Measurements from ENCODE around the gene OAF. TPM values are rescaled to one million over a fixed set of nuclear protein-coding genes. Genes with fewer than 3 reads are reported as not detected.

Gene OAF
- total RNA-seq, 1 donor from 2014 or later: 4.3 TPM

- intact Hi-C loops (cut with micrococcal nuclease): no loop called here
Measured at GRCh38 chr11:120183701-120184141, 27.1 kb upstream of the OAF start.

- intact Hi-C loops (cut with micrococcal nuclease): no loop called here
Measured at GRCh38 chr11:120184371-120184945, 26.4 kb upstream of the OAF start.

DNA sequence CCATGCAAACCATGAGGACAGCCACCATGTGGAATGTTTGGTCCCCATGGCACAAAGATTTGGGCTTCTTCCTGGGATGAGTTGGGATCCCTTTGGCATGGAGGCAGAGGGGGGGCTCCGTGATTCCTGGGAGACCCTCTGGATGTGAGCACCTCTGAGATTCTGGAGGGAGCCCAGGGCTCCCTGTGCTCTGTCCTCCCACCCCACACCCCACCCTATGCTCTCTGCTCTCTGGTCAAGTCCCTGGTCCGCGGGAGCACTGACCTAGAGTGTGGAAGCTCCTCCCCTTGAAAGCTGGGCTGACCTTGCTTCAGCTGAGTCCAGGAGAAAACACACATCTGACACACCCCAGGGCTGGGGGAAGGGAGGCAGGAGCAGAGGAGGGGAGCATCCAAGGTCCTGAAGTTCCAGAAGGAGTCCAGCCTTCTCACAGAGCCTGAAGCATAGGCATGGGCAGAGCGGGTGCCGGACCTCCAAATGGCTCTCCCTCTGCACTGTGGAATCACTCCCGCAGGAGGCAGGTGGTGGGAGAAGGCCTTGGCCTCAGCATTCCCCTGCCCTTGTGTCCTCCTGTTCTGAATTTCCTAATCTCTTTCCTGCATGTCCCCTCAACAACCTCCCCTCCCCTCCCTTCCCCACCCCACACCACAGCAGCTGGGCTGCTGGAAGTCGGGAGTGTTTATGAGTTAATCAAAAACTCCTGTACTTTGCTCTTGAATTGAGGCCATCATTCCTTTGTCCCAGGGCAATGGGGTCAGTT lies 25.7 kb upstream of the OAF start:
- intact Hi-C loops (cut with micrococcal nuclease): no loop called here

DNA sequence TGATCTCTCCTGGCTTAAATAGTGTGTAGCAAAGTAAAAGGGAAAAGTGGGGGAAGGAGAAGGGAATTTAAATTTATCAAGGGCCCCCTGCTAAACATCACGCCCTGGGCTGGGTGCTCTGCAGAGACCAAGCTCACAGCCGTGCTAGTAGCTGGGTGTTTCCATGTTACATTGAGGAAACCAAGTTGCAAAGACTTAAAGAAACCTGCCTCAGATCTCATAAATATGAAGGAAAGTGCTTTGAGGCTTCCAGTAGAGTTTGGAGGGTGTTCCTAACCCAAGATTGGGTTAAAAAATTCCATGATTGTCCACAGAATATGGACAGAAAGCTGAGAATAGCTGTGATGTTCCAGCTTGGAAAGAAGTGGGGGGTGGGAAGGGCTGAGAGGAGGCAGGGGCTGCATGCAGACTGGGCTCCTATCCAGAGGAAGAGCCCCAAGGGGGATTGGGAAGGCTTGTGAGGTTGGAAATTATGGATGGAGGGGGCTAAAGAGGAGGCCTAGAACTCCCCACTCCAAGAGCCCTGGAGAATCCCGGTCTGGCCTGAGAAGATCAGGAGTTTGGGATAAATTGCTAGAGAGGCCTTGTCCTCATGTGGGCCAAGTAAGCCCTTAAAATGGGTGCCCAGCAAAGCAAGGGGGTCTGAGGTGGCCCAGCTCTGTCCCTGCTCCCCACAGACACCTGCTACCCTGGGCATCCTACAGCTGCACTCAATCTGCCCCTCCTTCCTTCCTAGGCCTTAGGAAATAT lies 25.0 kb upstream of the OAF start:
- intact Hi-C loops (cut with micrococcal nuclease): no loop called here

DNA sequence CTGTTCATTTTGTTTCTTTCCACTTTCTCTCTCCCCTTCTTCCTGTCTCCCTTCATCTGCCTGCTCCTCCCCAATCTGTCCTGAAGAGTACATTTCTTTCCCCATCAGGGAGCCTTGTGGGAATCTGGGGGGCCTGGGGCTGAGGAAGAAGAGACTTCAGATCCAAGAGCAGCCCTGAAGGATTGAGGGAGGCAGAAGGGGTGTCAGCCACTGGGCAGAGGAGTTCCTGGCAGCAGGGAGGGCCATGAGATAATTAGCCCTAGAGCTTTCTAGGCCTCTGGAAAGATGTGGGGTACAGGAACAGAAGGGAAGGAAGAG lies 24.4 kb upstream of the OAF start:
- intact Hi-C loops (cut with micrococcal nuclease): no loop called here

DNA sequence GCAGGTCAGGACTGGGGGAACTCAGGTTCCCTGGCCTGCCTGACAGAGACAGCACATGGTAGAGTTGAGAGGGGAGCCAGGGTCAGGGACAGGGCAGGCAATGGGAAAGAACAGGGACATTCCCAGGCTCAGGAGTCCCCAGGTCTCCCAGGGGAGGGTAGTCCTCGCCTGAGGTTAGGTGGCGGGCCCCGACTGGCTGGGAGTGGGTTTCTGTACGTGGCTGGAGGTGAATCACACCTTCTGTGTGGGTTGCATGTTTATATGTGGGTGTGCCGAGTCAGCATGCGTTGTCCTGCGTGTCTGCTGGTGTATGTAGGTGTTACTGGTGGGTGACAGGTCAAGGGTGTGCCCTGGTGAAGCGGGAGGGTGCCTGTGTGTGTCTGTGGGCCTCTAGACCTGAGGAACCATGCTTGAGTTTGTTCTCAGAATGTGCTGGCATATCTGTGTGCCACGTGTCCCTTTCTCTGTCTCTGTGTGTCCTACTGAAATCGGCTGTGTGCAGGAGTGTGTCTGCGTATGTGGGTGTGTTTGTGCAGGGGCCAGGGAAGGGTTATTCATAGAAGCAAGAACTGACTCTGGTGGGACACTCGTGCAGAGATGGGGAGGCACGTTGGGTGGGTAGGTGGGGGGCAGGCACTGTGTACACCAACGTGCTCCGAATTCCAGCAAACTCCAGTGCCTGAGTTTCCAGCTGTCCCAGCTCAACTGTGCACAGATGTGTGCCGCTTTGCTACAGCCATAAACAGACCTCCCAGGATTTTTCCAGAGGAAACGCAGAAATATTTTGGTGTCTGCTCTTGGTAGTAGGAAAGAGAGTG lies 23.8 kb upstream of the OAF start:
- intact Hi-C loops (cut with micrococcal nuclease): no loop called here

GRCh38 chr11:120188371-120188770 lies 22.5 kb upstream of the OAF start:
- intact Hi-C loops (cut with micrococcal nuclease): no loop called here

- intact Hi-C loops (cut with micrococcal nuclease): no loop called here
Measured at GRCh38 chr11:120188811-120189455, 21.9 kb upstream of the OAF start.

- intact Hi-C loops (cut with micrococcal nuclease): no loop called here
Measured at GRCh38 chr11:120191058-120191457, 19.8 kb upstream of the OAF start.

DNA sequence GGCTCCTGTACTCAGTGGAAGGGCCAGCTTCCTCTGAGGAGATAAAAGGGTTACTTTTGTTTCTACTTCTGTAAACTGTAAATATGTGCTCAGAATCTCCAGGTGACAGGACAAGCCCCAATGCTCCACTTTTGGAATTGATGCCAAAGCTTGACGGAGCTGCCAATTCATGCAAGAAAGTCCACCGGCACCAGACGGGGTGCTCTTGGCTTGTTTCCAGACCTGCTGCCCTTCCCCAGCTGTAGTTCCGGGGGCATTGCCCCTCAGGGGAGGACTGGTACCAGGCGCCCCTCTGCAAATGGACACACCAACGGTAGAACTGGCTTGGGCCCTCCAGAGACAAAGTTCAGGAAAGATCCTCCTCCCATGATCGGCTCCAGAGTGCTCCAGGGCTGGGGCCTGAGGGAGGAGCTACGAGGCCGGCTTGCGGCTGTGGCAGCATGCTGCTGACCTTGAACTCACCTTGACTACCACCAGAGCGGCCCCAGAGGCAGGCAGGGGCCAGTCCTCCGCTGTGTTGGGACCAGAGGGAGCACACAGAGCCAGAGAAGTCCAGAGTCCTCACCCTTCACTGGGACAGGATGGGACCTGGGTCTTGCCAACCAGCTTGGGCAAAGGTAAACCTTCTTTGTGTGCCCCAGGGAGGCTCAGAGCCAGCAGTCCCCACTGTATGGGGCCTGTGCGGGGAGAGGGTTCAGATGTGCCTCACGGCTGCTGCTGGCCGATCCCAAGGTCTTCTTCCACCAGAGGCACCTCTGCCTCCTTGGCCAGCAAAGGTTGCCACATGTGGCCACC lies 17.8 kb upstream of the OAF start:
- intact Hi-C loops (cut with micrococcal nuclease): no loop called here

DNA sequence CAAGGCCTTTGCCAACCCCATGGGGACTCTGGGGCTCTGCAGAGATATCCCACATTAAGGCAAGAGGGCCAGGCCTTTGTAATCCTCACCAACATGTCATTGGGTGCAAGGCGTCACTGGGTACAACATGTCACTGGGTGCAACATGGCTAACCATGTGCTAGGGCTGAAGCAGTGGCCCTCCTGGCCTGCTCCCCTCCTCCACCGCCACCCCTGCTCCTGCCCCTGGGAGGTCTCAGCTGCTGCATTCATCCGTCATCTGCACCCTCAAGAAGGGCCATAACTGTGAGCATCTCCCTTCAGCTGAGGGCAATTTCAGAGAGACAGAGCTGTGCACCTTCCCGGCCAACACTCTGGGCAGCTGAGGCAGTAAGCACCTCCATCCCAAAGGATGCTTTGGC lies 16.7 kb upstream of the OAF start:
- intact Hi-C loops (cut with micrococcal nuclease): no loop called here

- intact Hi-C loops (cut with micrococcal nuclease): no loop called here
Measured at GRCh38 chr11:120195601-120196320, 15.1 kb upstream of the OAF start.

DNA sequence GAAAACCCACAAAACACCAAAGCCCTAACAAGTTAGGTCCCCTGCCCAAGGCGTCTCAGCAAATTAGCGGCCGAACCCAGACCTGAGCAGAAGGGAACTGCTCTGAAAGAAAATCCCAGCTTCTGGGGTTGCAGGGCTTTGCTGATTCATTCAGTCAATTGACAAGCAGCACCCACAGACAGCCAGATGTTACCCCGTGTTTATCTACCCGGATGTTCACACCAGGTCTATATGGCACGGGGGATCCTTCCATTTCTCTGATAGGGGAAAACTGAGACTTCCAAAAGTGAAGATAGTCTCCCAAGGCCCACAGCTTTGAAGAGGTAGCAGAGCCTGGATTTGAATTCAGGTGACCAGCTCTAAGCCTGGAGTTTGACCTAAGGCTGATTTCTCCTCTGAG lies 14.0 kb upstream of the OAF start:
- intact Hi-C loops (cut with micrococcal nuclease): no loop called here

- intact Hi-C loops (cut with micrococcal nuclease): no loop called here
Measured at GRCh38 chr11:120197251-120197891, 13.5 kb upstream of the OAF start.

- intact Hi-C loops (cut with micrococcal nuclease): no loop called here
Measured at GRCh38 chr11:120197977-120198376, 12.9 kb upstream of the OAF start.

DNA sequence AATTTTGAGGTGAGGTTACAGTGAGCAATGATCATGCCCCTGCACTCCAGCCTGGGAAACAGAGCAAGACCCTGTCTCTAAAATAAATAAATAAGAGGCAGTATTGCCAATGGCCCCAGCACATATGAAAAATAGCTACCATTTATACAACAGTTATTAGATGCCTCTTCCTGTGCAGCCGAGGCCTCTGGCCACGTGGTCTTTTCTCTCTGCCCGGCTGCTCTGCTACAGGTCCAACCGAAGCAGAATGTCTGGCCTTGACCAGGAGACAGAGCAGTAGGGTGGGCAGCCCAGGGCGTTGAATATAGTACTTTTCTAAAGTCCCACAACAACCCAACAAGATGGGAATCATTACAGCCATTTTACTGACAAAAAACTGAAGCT lies 12.4 kb upstream of the OAF start:
- intact Hi-C loops (cut with micrococcal nuclease): no loop called here

DNA sequence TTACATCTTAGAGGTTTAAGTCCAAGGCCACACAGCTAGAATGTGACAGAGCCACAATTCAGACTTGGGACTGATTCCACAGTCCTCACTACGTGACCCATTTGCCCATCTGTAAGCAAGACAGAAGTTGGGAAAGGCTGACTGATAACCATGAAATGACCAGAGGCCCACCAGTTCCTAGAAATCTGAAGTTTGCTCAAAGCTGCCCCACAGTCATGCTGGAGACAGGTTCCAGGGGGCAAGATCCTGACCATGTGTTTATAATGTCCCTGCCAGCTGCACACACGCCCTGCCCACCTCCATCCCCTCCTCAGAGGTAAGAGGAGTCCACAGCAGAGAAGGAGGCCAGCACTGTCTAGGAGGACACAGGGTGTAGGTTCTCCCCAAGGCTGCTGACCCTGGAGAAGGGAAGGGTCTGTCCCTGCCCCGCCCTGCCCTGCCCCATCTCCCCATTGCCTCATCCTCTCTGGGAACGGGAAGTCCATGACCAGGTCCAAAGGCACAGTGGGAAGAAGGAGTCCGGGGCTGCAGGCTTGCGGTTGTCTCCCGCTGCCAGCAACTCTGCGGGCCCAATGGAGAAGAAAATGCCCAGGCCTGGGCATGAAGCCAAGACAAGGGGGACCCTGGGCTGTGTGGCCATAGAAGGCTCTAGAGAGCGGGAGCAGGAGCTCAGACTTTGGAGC lies 11.9 kb upstream of the OAF start:
- intact Hi-C loops (cut with micrococcal nuclease): no loop called here

DNA sequence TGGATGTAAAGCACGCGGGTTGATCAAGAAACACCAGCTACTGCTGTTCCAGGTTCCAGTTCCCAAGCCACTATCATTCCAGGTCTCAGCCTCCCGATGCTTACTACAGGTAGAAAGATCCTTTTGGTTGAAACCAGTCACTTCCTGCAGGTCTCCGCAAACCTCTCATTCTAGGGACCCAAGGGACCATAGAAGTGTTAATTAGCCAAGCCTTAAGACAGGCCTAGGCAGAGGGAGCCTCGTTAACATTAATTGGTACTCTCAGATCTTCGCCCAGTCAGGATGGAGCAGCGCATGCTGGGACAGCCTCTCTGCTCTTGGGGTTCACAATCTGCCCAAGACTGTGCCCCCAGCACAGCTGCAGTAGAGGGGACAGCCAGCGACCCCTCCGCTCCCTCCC lies 11.2 kb upstream of the OAF start:
- intact Hi-C loops (cut with micrococcal nuclease): no loop called here

- intact Hi-C loops (cut with micrococcal nuclease): no loop called here
Measured at GRCh38 chr11:120200677-120201076, 10.2 kb upstream of the OAF start.

Data from T-helper 1 cell treated with Interleukin-12 subunit alpha and Interleukin-12 subunit beta and Interleukin-4 antibody, amounts not matched to agents 30 ng/mL and 1 ng/mL, for 36 hours (primary cell).